Camera-type eye (tissue), 1 donor: Measurements from ENCODE around the gene FBXO41. TPM values are rescaled to one million over a fixed set of nuclear protein-coding genes. Genes with fewer than 3 reads are reported as not detected.

Experiments
- total RNA-seq: library from RNA; depleted of rRNA; stranded (reverse); fragments of >200 nt; gene quantifications from one replicate; pipeline ENCODE4 v1.2.3, GENCODE V29; 2014

FBXO41 gene, protein sequence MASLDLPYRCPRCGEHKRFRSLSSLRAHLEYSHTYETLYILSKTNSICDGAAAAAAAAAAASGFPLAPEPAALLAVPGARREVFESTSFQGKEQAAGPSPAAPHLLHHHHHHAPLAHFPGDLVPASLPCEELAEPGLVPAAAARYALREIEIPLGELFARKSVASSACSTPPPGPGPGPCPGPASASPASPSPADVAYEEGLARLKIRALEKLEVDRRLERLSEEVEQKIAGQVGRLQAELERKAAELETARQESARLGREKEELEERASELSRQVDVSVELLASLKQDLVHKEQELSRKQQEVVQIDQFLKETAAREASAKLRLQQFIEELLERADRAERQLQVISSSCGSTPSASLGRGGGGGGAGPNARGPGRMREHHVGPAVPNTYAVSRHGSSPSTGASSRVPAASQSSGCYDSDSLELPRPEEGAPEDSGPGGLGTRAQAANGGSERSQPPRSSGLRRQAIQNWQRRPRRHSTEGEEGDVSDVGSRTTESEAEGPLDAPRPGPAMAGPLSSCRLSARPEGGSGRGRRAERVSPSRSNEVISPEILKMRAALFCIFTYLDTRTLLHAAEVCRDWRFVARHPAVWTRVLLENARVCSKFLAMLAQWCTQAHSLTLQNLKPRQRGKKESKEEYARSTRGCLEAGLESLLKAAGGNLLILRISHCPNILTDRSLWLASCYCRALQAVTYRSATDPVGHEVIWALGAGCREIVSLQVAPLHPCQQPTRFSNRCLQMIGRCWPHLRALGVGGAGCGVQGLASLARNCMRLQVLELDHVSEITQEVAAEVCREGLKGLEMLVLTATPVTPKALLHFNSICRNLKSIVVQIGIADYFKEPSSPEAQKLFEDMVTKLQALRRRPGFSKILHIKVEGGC
- total RNA-seq, result 6.7 TPM

DNA sequence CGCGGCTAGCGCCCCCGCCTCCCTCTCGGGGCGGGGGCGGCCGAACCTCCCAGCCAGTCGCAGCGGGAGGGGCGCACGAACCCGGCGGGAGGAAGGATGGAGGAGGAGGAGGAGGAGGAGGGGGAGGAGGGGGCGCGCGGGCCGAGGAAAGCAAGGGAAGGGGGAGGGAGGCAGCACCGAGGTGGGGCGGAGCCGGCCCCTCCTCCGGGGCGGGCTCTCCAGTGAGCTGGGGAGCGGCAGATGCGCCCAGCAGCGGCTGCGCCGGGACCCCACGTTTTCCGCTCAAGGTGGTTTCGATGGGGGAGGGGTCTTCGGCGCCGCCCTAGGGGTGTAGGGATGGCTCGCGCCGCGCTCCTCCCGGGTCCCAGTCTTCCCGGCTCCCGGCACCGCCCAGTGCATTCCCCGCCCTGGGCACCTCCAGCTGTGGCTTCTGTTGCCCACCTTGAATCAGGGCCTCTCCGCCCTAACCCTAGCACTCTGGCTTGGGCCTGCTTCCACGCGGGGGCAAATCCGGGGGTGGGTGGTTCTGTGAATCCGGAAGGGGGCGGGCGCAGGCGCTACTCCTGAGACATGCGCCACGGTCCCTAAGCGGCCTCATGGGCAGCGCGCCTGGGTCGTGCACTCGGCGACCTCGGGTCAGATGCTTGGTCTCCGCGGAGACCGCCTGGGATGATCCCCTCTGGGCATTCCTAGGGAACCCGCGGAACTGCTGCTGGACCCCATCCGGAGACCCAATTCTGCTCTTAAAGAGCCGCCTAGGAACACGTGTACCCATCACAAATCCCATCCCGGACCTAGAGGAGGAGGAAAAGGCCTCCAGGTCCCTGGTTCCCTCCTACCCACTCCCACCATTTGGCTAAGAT lies at the start of gene FBXO41:
Gene FBXO41 (minus strand): TSS at position 183 of the 863 bp plus-strand sequence. CDS start 14,848 bp downstream, outside the sequence.

DNA sequence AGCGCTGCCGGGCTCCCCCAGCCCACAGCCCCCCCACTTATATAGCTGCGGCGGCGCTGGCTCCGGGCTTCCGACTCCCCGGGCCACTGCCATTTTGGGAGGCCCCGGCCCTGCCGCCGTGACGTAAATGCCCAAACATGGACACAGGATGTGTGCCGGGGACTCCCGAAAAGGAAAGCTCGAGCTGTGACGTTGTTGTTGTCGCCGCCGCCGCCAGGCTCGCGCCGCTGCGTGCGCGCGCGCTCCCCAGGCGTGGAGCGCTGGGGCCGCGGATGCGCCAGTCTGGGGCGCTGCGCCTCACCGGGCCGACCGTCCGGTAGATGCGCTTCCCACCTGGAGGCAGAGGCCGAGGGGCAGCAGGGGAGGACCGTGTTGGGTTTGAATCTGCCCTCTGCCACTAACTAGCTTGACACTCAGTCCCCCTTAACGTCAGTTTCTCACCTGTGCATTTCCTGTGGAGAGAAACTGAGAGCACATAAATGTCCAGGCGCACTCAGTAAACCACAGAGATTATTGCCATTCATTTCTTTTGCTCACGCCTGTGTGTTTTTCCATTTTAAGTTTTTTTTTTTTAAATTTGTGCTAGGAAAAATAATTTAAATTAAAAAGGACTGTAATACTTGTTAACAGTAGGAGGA lies 9.4 kb upstream of the FBXO41 start, which contains the start of gene EGR4:
Gene EGR4 (minus strand): TSS at position 15 of the 638 bp plus-strand sequence. CDS start 231 bp downstream, outside the sequence.

DNA sequence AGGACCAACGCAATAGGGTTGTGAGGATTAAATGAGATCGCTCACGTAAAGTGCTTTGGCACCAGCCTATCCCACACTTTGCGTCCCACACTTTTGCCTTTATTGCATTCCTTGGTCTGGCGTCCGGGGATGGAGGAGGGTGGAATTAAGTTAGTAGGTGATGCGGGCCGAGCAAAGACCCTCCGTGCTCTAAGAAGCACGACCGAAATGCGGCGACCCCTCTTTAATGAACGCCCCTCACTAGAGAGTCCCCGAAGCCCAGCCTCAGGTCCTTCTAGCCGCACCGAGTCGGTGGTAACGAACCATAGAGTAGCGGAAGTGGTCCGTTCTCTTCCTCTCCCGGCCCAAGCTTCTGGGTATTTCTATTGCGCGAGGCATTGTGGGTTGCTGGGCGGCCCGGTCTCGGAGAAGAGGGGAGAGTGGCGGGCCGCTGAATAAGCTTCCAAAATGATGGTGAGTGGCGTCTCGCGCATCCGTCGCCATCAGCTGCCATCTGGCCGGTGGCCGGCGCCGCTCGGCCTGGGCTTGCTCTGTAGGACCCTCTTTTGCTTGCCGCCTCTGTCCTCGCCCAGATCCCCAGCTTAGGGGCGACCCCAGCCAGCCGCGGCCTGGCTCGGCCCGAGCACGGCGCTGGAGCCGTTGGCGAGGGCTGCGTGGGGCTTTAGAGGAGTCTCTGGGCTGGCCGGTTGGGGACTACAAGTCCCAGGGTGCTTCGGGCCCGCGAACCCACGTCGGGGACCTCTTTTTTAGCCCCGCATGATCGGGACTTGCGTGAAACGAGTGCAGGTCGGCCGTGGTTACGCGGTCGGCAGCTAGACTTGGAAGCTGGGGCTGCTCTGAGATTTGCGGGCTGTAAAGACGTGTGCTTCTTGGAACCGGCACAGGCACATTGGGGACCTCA lies 50.1 kb downstream of the FBXO41 start, which contains the start of gene CCT7:
Gene CCT7 (plus strand): TSS at position 377 of the 901 bp plus-strand sequence. CDS start 71 bp downstream, at position 448.

DNA sequence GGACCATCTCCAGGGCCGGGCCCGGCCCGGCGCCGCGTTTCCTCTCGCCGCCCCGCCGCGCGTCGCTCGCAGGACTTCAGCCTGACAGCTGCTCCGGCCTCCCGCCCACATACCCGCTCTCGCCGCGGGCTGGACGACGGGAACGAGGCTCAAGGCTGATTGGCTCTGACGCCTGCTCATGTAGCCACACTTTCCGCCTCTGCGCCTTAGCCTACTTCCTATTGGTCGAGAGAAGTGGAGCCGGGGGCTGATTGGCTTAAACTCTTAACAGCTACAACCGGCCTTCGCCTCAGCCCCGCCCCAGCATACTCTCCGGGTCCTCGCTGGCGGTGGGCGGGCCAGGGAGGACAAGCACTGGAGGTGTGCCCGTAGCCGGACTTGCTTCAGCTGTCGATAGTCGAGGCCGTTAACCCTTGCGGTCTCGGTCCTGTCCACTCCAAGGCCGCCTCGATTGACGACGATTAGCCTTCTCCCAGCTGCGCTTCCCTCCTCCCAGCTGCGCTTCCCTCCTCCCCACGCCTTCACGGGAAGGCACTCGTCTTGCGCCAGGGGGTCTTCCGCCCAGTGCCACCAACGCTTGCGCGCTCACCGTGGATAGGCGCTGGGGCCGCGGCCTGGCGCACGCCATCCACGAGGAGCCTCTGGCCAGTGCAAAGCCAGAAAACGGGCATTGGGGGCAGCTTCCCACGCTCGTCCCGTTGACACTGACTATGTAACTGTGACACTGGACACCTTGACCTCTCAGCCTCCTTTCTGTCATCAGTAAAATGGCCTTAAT lies 50.9 kb downstream of the FBXO41 start, which contains the start of gene PRADC1:
Gene PRADC1 (minus strand): TSS at position 86 of the 778 bp plus-strand sequence. CDS start 79 bp downstream, at position 7.

DNA sequence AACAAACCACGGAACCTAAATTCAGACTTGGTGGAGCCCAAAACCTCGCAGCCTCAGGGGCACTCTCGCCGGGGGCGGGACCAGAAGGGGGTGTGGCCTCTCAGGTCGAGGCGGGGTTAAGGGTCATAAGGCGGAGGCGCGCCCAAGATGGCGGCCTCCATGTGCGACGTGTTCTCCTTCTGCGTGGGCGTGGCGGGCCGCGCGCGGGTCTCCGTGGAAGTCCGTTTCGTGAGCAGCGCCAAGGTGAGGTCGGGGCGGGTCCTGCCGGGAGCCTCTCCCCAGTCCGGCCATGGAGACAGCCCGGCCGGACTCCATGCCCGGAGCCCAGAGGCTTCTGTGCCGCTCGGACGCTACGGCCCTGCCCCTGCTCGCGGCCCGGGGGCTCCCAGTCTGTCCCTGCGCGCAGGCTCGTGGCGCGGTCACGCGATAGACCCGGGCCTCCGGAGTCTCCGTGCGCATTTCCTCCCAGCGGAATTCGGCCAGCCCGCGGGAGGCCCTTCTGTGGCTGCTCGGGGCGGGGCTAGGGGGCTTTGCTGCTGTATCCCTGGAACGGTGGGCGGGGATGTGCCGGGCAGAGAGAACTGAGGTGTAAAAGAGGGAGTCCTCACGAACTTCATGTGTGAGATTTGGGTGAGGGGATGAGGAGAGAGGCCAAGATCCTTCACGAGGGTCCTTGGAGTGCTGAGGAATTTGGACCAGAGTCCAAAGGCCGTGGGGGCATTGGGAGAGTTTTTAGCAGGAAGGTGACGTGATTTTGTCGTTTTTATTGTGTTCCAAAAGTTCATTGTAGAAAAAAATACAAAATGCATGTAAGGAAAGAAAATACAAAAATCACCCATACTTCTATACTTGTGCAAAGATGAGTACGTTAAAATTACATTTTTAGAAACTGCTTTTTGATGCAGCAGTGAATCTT lies 69.9 kb downstream of the FBXO41 start, which contains the start of gene SMYD5:
Gene SMYD5 (plus strand): TSS at position 126 of the 916 bp plus-strand sequence. CDS start 22 bp downstream, at position 148.

Other genes starting within 250 kb of the FBXO41 start
- 13.2 TPM for gene SFXN5, start 212.8 kb downstream of the FBXO41 start, total RNA-seq
- 17.6 TPM for gene RAB11FIP5, start 171.5 kb downstream of the FBXO41 start, total RNA-seq
- gene NOTO, start 81.9 kb downstream of the FBXO41 start, total RNA-seq, result not detected
- 21.8 TPM for gene SMYD5, start 70.2 kb downstream of the FBXO41 start, total RNA-seq
- gene PRADC1, start 51.2 kb downstream of the FBXO41 start, total RNA-seq, result 17.0 TPM
- 178 TPM for gene CCT7, start 50.2 kb downstream of the FBXO41 start, total RNA-seq
- gene EGR4, start 9.1 kb upstream of the FBXO41 start, total RNA-seq, result not detected
- gene ALMS1, start 101.4 kb upstream of the FBXO41 start, total RNA-seq, result 87.4 TPM